SU-DHL-6 (cell line): Measurements from ENCODE around the gene CSF2RB.

Experiments used
- CTCF ChIP-seq: fragments of 200-600 bp; sonication (generic); IDR thresholded peaks from one replicate; pipeline ENCODE4 v1.5.1; 2017; ENCODE audit warnings: antibody characterized with exemption, mild to moderate bottlenecking, low read length, moderate library complexity; ENCODE audit not compliant: insufficient read depth, poor library complexity, severe bottlenecking
- EZH2phosphoT487 ChIP-seq: fragments of 200-600 bp; sonication (generic), shearing (Covaris generic); conservative IDR thresholded peaks from 2 replicates; pipeline ENCODE4 v1.6.1; 2018; ENCODE audit warnings: mild to moderate bottlenecking, antibody characterized with exemption, low read length, moderate library complexity, mixed read lengths

GRCh38 chr22:36885474-36885873 lies 28.0 kb upstream of the CSF2RB start:
- TF ChIP-seq CTCF (no peak), EZH2phosphoT487 (no peak)
